HG03108 (cell line): ENCODE data around the gene DHX36.

Experiments
- ATAC-seq: cut with Tn5 transposase; IDR thresholded peaks from one replicate; pipeline ENCODE4 v1.9.1; 2021; ENCODE audit warnings: moderate library complexity; ENCODE audit not compliant: unreplicated experiment

Gene DHX36

GRCh38 chr3:154224866-154225265 lies 99.4 kb downstream of the DHX36 start:
- no peak for ATAC-seq

DNA sequence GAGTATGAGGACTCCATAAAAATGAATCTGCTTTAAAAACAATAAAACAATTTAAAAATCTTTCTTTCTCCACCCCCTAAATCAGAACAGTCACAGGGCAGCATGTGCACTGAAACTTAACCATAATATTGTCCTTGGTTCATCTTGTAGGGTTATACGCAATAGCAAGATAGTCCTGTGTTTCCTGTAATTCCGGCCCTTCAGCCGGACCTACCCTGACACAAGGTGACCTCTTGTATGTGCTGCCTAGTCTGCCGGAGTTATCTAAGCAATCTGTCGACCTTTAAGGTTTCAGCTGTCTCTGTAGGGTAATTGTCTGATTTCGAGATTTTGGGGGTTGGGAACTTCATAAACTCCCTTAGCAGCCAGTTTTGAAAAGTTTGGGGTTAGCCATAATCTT lies 99.9 kb downstream of the DHX36 start:
- ATAC-seq: no peak

DNA sequence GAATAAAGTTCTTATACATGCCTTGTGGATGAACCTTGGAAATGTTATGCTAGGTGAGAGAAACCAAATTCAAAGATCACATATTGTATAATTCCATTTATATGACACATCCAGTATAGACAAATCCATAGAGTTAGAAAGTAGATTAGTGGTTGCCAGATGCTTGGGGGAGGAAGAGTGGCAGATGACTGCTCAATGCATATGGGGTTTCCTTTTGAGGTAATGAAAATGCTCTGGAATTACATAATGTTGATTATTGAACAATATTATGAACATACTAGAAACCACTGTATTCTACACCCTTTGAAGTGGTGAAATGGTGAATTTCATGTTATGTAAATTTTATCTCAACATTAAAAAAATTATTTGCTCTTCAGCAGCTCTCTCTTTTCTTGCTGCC lies 100.8 kb downstream of the DHX36 start:
- ATAC-seq: no peak
